Measurements from ENCODE around the gene WNT10A. TPM values are rescaled to one million over a fixed set of nuclear protein-coding genes. Genes with fewer than 3 reads are reported as not detected.

WNT10A gene
- total and polyA plus RNA-seq, 2 of the 8 experiments (the other 6 are each of a cell fraction or from before 2014, with no cell fraction given): 0.05 TPM; not detected in 1

DNA sequence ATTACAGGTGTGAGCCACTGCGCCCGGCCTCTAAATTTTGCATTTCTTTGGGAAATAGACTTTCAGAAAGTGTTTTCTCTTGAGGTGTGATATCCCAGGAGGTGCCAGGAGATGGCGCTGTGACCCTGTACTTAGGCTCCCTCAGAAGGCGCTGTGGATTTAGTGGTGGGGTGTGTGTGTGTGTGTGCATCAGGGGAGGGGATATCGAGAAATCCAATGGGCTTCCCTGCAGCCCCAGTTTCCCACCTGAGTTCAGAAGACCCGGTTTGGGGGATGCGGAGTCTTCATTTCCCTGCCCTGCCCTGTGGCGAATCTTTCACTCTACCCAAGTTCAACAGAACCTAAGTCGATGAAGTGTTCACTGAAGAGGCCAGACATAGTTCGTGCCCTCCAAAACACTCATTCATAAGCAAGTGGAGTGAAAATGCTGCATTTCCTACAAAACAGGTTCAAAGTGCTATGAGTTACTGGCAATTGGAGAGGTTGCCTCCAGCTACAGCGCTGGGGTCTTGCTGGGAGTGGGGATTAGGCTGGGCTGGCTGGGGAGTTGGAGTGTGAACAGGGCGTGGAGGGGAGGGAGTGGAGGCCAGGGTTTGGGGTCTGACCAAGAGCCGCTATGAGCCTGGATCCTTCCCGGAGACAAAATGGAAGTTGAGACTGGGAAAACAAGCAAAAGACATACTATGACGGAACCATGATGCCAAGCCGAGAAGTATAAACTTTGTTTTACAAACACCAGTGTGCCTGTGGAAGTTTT, 27.6 kb upstream of the WNT10A start (continued):
- TF ChIP-seq ATF2 (IDR thresholded peaks at IDR 0.05; ENCODE audit: low read length) (no peak), CHD2 (IDR thresholded peaks at IDR 0.05; ENCODE audit: low read length) (no peak), KDM4A (IDR thresholded peaks at IDR 0.05; ENCODE audit: low read depth, low read length, severe bottlenecking) (no peak), SUZ12 (IDR thresholded peaks at IDR 0.05; ENCODE audit: low read length) (peak; percentile 19; the same call in 1 of the 2 replicates), EP300 (IDR thresholded peaks at IDR 0.05; ENCODE audit: borderline replicate concordance in 1 of 2, low read depth in 2 of 2, low read length in 2 of 2) (no peak), GTF2F1 (IDR thresholded peaks at IDR 0.05; ENCODE audit: borderline replicate concordance, low read depth, low read length) (no peak), JUN (IDR thresholded peaks at IDR 0.05; ENCODE audit: low read depth, low read length) (no peak), ATF3 (IDR thresholded peaks at IDR 0.05; ENCODE audit: insufficient read depth, low read depth, low read length) (no peak), ZNF274 (IDR thresholded peaks at IDR 0.05; ENCODE audit: borderline replicate concordance, extremely low read depth, low read length) (no peak), NRF1 (IDR thresholded peaks at IDR 0.05; ENCODE audit: low read depth, low read length) (no peak), YY1 (IDR thresholded peaks at IDR 0.05; ENCODE audit: low read depth, low read length) (no peak), CREB1 (IDR thresholded peaks at IDR 0.05) (no peak), RAD21 (IDR thresholded peaks at IDR 0.05 in 1 of 2, conservative IDR thresholded peaks at IDR 0.05 in 1 of 2; ENCODE audit: low read depth in 2 of 2, low read length in 2 of 2) (peak; percentile 93 to 94), TBP (IDR thresholded peaks at IDR 0.05; ENCODE audit: low read depth, low read length) (peak; percentile 79), GABPA (IDR thresholded peaks at IDR 0.05; ENCODE audit: borderline replicate concordance, insufficient read depth, low read length) (no peak), BACH1 (IDR thresholded peaks at IDR 0.05; ENCODE audit: low read length) (no peak), TCF12 (IDR thresholded peaks at IDR 0.05; ENCODE audit: low read depth, low read length) (no peak), SP4 (IDR thresholded peaks at IDR 0.05; ENCODE audit: low read length) (no peak), CTBP2 (IDR thresholded peaks at IDR 0.05; ENCODE audit: borderline replicate concordance, insufficient read depth, insufficient read length, low read length) (no peak), SRF (IDR thresholded peaks at IDR 0.05; ENCODE audit: low read depth, low read length) (no peak), EGR1 (IDR thresholded peaks at IDR 0.05; ENCODE audit: borderline replicate concordance, low read depth, low read length) (no peak)
- TF ChIP-seq, protein P1, sequence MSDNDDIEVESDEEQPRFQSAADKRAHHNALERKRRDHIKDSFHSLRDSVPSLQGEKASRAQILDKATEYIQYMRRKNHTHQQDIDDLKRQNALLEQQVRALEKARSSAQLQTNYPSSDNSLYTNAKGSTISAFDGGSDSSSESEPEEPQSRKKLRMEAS (IDR thresholded peaks at IDR 0.05): no peak

All from H1 (cell line).